ENCODE measurements around the gene SLC9A5.
A peak's percentile ranks its signal among the peaks of the same experiment; 100 is the strongest.

The SLC9A5 gene

DNA sequence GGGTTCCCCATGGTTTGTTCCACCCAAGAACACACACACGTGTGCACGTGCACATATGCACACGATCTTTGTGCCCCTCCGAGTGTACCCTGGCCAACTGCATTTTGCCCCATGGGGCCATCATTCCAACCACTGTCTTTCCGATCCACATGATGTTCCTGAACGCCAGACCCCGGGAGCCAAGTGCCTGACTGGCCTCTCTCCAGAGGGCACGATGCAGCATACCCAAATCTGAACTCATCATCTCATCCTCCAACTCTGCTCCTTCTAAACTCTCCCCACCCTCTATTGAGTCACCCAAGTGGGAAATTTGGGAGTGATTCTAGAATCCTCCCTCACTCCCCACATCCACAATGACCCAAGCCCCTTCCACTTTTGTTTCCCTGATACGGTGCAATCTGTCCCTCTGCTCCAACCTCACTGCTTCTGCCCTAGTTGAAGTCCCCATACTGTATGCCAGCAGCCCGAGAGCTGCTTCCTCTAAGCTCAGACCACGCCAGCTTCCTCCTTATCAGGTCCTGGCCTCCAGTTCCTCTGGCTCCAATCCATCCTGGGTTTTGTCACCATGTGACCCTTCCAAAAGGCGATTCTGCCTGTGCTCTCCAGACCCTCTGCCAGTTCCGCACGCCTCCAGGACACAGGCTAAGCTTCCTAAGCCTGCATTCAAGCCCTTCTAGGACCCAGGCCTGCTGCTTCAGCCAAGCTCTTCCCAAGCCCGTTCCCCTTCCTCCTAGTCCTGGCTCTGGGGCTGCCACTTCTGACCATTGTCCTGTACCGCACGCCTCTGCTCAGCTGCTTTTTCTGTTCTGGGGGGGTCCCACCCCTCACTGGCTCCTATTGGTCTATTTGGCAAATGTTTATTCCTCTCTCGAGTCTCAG is 31.9 kb upstream of the SLC9A5 start:
- DNase-seq: no peak

GRCh38 chr16:67223992-67224391 is 24.8 kb upstream of the SLC9A5 start:
- DNase-seq: no peak

- DNase-seq: no peak
Measured at GRCh38 chr16:67226295-67226803, 22.4 kb upstream of the SLC9A5 start.

- peak; percentile 97 for DNase-seq
Measured at GRCh38 chr16:67226804-67227566, 21.8 kb upstream of the SLC9A5 start, which contains the start of gene TMEM208. Gene TMEM208, plus strand, starts transcription at chr16:67227130. Its CDS starts 89 bp downstream, at chr16:67227219.

GRCh38 chr16:67227567-67227921 is 21.2 kb upstream of the SLC9A5 start:
- no peak for DNase-seq

GRCh38 chr16:67228034-67228785 is 20.6 kb upstream of the SLC9A5 start:
- DNase-seq: no peak

DNA sequence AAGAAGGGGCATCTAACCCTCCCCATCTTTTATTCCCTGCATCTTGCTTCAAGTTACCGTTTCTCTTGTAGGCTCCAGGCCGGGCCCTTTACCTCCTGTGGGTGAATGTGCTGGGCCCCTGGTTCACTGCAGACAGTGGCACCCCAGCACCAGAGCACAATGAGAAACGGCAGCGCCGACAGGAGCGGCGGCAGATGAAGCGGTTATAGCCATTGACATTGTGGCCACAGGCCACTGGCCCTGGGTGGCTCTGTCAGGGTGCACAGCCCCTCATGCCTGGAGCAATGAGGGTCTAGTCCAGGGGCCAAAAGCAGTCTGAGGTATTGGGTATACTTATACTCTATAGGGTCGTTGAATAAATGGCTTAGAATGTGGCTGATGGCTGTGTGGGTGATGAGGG is 19.9 kb upstream of the SLC9A5 start:
- DNase-seq: no peak

GRCh38 chr16:67229906-67230808 is 18.6 kb upstream of the SLC9A5 start:
- DNase-seq: no peak

DNA sequence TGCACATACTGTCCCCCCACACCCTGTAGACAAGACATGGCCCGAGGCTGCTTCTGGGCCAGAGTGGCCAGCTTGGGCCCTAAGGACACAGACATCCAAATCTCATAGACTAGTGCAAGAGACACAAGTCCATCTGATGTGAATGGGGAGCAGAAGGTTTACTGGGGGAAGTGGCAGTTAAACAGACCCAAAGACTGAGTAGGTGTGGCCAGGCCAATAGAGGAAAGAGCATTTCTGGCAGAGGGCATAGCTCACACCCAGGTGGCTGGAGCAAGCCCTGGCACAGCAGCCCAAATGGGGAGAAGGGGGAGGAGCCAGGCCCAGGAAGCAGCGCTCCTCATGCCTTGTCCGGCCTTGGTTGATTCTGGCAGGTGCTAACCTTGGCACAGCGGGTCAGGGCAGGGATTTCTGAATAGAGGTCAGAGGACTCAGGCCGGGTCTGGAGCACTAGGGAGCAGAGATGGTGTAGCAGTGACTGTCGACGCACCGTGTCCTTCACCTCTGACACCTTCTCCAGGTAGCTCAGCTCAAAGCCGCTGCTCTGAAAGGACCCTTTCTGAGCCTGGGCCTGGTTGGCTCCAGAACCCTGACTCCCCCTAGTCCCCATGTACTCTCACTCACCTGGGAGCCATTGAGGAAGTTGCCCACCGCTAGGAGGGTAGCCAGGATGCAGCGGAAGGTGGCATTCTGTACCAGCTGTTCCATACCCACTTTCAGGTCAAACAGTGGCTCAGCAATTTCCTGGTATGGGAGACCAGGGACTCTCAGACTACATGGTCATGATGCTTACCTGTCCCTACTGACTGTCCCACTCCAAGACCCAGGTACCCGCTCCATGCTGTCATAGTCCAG is 17.7 kb upstream of the SLC9A5 start:
- DNase-seq: no peak

DNA sequence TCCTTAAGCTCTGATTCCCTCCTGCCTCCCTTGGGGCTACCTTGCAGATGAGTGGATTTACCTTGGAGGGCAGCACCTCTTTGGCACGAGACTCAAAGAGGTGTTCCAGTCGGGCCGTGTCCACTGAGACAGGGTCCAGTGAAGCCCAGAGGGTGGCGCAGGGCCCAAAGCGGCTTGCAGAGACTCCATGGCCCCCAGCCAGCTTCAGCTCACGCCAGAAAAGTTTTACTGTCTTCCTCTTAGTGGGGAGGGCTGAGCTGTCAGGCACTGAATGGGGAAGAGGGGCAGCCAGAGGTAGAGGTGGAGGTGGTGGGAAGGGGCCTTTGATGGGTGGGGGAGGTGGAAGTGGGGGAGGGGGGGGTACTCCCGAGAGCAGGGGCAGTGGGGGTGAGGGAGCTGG is 15.2 kb upstream of the SLC9A5 start:
- DNase-seq: no peak

DNA sequence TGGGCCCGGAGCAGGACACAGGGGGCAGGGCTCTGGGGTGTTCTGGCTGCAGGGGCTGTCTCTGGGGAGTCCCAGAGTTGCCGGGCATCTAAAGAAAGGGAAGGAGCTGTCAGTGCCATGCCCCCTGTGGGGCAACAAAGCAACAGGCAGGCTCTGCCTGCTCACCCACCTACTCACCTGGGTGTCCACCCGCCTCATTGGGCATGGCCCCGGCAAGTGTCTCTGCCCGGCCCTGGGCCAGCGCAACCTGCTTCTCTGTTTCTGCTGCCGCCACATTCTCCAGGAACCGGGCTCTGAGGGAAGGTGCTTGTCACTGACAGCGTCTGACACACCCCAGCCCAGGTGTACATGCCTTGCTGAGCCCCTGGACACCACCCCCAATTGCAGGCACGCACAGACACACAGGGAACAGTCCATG is 14.6 kb upstream of the SLC9A5 start:
- DNase-seq: no peak

DNA sequence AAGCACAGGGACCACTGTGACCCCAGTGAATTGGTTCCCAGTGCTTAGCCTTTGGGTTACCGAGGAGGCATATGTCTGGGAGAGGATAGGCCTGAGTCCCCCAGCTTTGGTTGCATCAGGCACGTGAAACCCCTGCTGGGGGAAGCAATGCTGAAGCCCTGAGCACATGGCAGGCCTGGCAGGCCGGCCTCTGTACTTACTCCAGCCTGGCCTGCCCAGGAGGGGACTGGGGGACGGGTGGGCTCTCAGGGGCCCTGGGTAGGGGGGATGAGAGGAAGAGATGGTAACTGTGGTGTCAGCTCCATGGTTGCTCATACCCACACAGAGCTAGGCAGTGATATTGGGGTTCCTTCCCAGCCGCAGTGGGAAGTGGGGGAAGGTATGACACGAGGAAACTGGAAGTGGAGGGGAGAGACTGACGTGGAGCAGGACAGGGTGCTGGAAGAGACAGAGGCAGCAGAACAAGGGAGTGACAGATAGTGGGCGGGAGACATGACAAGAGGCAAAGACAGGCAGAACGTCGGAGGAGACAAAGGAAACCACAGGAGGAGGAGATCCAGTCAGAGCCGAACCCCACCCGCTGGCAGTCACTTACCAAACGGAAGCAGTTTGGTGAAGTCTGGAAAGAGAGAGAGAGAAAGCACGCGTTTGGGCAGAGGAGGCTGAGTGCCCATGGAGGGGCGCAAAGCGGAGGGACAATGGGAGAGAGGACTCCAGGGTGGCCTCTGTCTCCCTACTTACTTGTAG is 12.8 kb upstream of the SLC9A5 start:
- no peak for DNase-seq

- DNase-seq: no peak
Measured at GRCh38 chr16:67236563-67237395, 12.0 kb upstream of the SLC9A5 start.

- DNase-seq: no peak
Measured at GRCh38 chr16:67237396-67238277, 11.1 kb upstream of the SLC9A5 start.

GRCh38 chr16:67238278-67238575 is 10.6 kb upstream of the SLC9A5 start:
- DNase-seq: no peak

DNA sequence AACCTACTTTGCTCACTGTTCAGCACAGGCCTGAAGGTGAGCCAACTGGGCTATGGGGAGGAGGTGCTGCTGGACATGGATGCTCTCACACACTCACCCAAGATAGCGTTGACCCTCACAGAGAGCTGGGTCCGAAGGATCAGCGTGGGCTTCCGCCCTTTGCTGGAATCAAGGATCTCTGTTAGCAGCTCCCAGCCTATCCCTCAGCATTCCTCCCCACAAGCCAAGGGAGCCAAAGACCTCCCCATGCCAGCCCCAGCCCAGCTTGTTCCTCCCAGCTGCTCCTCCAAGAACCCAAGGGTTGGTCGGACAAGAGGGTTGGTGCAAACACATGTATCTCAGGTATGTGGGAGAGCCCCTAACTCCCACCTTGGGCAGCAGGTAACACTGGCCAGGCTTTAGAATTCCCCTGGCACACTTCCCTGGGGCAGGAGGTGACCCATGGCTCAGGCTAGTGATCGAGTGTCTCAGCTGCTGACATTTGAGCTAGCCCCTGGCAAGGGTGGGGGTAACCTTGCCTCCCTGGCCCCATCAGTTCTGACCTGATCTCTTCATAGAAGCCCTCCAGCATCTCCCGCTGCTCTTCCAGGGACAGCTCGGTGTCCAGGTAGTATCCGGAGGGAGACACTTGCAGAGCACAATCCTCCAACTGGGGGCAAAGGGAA is 9.8 kb upstream of the SLC9A5 start:
- no peak for DNase-seq

GRCh38 chr16:67240506-67240905 is 8.3 kb upstream of the SLC9A5 start:
- DNase-seq: no peak
